HG02973 (cell line): ENCODE measurements around the gene POLA2.
"Not testable (repeated sequence)": the region's sequence is repeated elsewhere in the genome, so short reads cannot be mapped to it uniquely, and the experiment has no call there.

Experiments
- ATAC-seq: cut with Tn5 transposase; IDR thresholded peaks from one replicate; pipeline ENCODE4 v1.9.1; 2021; ENCODE audit warnings: moderate library complexity; ENCODE audit not compliant: unreplicated experiment

The POLA2 gene

DNA sequence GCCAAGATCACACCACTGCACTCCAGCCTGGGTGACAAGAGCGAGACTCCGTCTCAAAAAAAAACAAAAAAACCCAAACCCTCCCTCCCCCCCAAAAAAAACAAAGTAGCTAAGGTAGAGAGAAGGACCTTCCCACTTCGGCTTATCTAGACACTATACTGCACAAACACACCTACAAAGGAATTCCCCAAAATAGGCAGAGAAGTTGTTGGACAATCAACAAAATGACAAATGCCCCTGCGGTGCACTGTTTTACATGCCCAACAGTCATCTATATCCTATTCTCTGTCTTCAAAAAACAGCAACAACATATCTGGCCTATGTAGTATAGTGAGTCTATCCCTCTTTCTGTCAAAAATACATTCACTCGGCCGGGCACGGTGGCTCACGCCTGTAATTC lies 65.3 kb downstream of the POLA2 start:
- no peak for ATAC-seq

- ATAC-seq, result no peak
These were observed 67.7 kb downstream of the POLA2 start for GRCh38 chr11:65329478-65329877.

GRCh38 chr11:65329944-65330403 lies 68.2 kb downstream of the POLA2 start:
- no peak for ATAC-seq

DNA sequence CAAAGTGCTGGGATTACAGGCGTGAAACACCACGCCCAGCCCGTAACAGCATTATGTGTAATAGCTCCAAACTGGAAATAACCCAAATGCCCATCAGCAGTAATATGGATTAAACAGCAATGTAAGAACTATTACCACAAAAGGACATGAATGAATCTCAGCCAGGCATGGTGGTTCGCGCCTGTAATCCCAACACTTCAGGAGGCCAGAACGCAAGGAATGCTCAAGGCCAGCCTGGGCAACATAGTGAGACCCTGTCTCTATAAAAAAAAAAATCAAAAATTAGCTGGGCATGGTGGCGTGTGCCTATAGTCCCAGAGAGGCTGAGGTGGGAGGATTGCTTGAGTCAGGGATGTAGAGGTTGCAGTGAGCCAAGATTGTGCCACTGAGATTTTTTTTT lies 68.8 kb downstream of the POLA2 start:
- ATAC-seq, result no peak

GRCh38 chr11:65332591-65332990 lies 70.8 kb downstream of the POLA2 start:
- ATAC-seq, result not testable (repeated sequence)

DNA sequence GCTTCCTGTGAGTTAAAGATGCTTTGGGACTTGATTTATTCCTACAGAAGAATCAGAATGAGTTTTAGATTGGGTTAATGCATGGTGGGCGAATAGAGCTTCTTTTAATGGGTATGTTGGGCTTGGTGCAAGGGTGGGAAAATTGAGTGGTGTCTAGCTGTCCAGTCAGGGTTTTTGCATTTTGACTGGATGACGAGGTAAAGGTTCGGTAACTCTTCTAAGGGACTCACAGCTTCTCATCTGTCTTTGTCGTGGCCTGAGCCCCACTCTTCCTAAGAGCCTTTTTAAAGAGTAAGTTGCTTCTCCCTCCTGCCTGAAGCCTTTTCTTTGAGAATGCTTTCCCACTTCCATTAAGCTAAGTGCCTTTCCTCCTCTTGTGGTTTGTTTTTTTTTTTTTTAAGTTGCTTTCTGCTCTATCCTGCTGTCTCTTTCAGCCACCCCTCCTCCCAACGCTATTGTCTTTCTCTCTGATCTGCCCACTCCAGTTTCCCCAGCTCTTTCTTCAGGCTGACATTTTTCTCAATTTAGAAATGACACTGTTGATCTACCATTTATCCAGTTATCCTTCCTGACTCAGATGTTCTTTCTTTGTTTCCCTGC lies 73.0 kb downstream of the POLA2 start:
- no peak for ATAC-seq

- ATAC-seq, result no peak
These were observed 76.9 kb downstream of the POLA2 start for GRCh38 chr11:65338676-65339075.

GRCh38 chr11:65340226-65340625 lies 78.5 kb downstream of the POLA2 start:
- no peak for ATAC-seq

GRCh38 chr11:65341856-65342255 lies 80.1 kb downstream of the POLA2 start:
- no peak for ATAC-seq
